ENCODE measurements around the gene GNLY.

The GNLY gene

GRCh38 chr2:85684380-85684779, 9.8 kb upstream of the GNLY start:
- no peak for DNase-seq (ENCODE audit: low read depth)
- TF ChIP-seq CTCF (IDR thresholded peaks at IDR 0.05; ENCODE audit: insufficient read depth, low read depth, low read length, missing control alignments): no peak
- H3K4me3 ChIP-seq (ENCODE audit: low read length): no peak overlapping the region

DNA sequence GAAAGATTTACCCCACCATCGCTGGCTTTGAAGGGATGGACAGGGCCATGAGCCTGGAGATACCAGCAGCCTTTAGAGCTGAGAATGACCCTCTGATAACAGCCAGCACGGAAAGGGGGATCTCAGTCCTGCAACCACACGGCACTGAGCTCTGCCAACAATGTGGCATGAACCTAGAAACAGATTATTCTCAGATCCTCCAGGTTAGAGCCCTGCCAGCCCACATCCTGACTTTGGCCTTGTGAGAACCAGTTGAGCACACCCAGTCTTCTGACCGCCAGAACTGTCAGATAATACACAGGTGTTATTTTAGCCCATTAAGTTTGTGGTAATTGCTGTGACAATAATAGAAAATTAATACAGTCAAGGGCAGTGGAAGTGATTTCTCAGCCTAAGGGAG, 9.4 kb upstream of the GNLY start:
- no peak for TF ChIP-seq CTCF (IDR thresholded peaks at IDR 0.05; ENCODE audit: insufficient read depth, low read depth, low read length, missing control alignments)
- DNase-seq (ENCODE audit: low read depth): no peak
- no peak overlapping the region for H3K4me3 ChIP-seq (ENCODE audit: low read length)

GRCh38 chr2:85690932-85691331, 3.2 kb upstream of the GNLY start:
- no peak overlapping the region for H3K4me3 ChIP-seq (ENCODE audit: low read length)
- no peak for TF ChIP-seq CTCF (IDR thresholded peaks at IDR 0.05; ENCODE audit: insufficient read depth, low read depth, low read length, missing control alignments)
- DNase-seq (ENCODE audit: low read depth): no peak

- no peak for TF ChIP-seq CTCF (IDR thresholded peaks at IDR 0.05; ENCODE audit: insufficient read depth, low read depth, low read length, missing control alignments)
- no peak overlapping the region for H3K4me3 ChIP-seq (ENCODE audit: low read length)
- no peak for DNase-seq (ENCODE audit: low read depth)
Observed at GRCh38 chr2:85692039-85692645, 2.0 kb upstream of the GNLY start.

DNA sequence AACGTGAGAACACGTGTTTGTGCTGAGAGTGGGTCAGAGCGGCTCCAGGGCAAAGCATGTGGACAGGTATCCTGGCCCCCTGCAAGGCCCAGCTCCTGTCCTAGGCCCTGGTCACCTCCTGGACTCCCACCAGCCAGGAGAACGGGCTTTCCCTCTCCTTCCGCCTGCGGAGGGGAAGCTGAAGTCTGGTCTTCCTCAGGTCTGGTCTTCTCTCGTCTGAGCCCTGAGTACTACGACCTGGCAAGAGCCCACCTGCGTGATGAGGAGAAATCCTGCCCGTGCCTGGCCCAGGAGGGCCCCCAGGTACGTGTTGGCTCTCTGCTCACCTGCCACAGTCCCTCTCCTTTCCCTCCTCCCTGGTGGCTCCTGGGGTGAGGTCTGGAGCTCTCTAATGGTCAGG, 963 bp downstream of the GNLY start:
- no peak for DNase-seq (ENCODE audit: low read depth)
- H3K4me3 ChIP-seq (ENCODE audit: low read length): no peak overlapping the region
- no peak for TF ChIP-seq CTCF (IDR thresholded peaks at IDR 0.05; ENCODE audit: insufficient read depth, low read depth, low read length, missing control alignments)

GRCh38 chr2:85695691-85696668, 1.8 kb downstream of the GNLY start:
- no peak overlapping the region for H3K4me3 ChIP-seq (ENCODE audit: low read length)
- no peak for DNase-seq (ENCODE audit: low read depth)
- no peak for TF ChIP-seq CTCF (IDR thresholded peaks at IDR 0.05; ENCODE audit: insufficient read depth, low read depth, low read length, missing control alignments)
